HFFc6 (cell line): ENCODE data around the gene PIAS4. TPM values are rescaled to one million over a fixed set of nuclear protein-coding genes. Genes with fewer than 3 reads are reported as not detected.

ENCODE experiments used
- DNase-seq: peaks from one replicate; pipeline ENCODE4 v3.0.0-alpha.2; 2018
- H3K27ac Mint-ChIP-seq: 2 replicates; pipeline ENCODE4 v1.8.0; 2020; ENCODE audit warnings: mild to moderate bottlenecking, mixed read lengths
- H3K27me3 Mint-ChIP-seq: 2 replicates; pipeline ENCODE4 v1.8.0; 2021; ENCODE audit warnings: mild to moderate bottlenecking, moderate library complexity, mixed read lengths; ENCODE audit not compliant: insufficient read depth
- H3K36me3 Mint-ChIP-seq: 2 replicates; pipeline ENCODE4 v1.8.0; 2021; ENCODE audit warnings: low read depth, mixed read lengths
- H3K4me1 Mint-ChIP-seq: 2 replicates; pipeline ENCODE4 v1.8.0; 2020; ENCODE audit warnings: low read depth, mixed read lengths
- H3K4me3 Mint-ChIP-seq: 2 replicates; pipeline ENCODE4 v1.8.0; 2020; ENCODE audit warnings: mild to moderate bottlenecking, moderate library complexity, mixed read lengths
- H3K9me3 Mint-ChIP-seq: 2 replicates; pipeline ENCODE4 v1.8.0; 2020; ENCODE audit warnings: mild to moderate bottlenecking, mixed read lengths
- total RNA-seq, 6 experiments: library from RNA; stranded (reverse); fragmentation: NEBNext Ultra II Directional; extraction: Animal tissue kit (Norgen Biotek cat#: 25700); gene quantifications; 2 replicates in 1 of 6; 3 replicates in 5 of 6; pipeline ENCODE4 v1.2.3, GENCODE V29; 2021
- TF ChIP-seq, protein P1 (sequence below): fragments of 200-600 bp; sonication (generic); IDR thresholded peaks from 2 replicates; pipeline ENCODE4 v1.5.0; 2021; ENCODE audit warnings: antibody characterized with exemption, mild to moderate bottlenecking

Gene PIAS4
- total RNA-seq, 6 experiments from 2014 or later: 20.0 to 26.0 (median 23.3) TPM

DNA sequence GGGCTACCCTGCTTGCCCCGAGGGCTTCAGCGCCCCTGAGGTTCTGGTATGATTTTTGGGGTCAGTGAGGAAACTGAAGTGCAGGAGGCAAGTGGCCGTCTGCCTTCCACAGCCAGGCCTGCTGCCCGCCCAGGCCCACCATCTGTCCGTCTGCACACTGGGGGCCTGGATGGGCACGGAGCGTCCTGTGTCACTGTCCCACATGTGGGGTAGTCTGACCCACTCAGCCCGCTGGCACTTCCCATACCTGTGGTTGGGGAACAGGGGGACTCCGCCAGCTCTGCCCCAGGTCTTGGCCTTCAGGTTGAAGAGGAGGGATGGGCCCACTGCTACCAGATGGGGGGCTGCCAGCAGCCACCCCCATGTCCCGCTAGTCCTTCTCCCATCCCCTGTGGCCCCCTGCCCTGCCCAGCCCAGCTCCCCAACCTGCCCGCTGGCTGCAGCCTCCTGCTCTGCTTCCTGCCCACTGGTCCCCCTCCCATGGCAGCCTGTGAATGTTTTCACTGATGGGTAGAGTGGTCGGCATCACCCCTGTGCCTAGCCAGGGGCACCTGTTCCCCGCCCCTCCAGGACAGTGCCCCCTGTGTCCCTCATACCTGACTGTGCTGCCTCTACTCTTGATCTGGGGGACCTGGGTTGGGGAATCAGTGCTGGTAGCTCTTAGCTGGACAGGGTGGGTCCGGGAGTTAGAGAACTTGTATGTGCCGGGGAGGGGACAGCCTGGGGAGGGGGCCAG, 9.5 kb downstream of the PIAS4 start:
- H3K4me1 Mint-ChIP-seq: no peaks in the 10 kb centered on the region
- peaks cover 7% of the 10 kb centered on the region for H3K27me3 Mint-ChIP-seq
- no peak overlapping the region for H3K4me3 Mint-ChIP-seq

DNA sequence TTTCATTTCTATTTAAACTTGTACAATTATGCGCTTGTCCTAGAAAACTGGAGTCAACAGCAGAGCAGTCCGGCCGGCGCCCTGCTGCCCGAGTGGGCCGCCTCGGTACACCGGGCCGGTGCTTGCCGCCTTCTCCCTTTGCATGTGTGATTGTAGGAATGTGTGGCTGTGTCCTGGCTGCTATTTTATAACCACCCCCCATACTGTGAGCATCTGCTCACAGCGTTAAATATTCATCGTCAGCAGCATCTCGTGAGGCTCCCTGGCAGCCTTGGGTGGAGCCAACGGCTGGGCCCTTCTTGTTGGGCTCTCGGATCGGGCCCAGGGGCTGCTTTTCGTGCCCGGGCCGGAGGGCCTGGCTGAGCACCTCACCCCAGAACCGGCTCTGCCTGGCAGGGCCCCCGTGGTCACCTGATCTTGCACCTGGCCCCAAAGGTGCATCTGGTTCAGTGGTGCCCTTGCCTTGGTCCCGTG, 10.6 kb downstream of the PIAS4 start:
- Mint-ChIP-seq H3K27me3 (peaks cover 6% of the 10 kb centered on the region), H3K4me1 (no peaks in the 10 kb centered on the region), H3K27ac (no peak overlapping the region; the same call in 1 of the 2 replicates), H3K36me3 (no peaks in the 10 kb centered on the region; the same call in 1 of the 2 replicates), H3K9me3 (no peaks in the 10 kb centered on the region), H3K4me3 (no peak overlapping the region)
- TF ChIP-seq, protein P1, sequence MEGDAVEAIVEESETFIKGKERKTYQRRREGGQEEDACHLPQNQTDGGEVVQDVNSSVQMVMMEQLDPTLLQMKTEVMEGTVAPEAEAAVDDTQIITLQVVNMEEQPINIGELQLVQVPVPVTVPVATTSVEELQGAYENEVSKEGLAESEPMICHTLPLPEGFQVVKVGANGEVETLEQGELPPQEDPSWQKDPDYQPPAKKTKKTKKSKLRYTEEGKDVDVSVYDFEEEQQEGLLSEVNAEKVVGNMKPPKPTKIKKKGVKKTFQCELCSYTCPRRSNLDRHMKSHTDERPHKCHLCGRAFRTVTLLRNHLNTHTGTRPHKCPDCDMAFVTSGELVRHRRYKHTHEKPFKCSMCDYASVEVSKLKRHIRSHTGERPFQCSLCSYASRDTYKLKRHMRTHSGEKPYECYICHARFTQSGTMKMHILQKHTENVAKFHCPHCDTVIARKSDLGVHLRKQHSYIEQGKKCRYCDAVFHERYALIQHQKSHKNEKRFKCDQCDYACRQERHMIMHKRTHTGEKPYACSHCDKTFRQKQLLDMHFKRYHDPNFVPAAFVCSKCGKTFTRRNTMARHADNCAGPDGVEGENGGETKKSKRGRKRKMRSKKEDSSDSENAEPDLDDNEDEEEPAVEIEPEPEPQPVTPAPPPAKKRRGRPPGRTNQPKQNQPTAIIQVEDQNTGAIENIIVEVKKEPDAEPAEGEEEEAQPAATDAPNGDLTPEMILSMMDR: no peak
- no peak for DNase-seq

More for the DNA sequence above, 9.5 kb downstream of the PIAS4 start:
- Mint-ChIP-seq H3K27ac (no peak overlapping the region), H3K9me3 (no peaks in the 10 kb centered on the region), H3K36me3 (no peaks in the 10 kb centered on the region; the same call in 1 of the 2 replicates)
- TF ChIP-seq, protein P1: no peak
- no peak for DNase-seq

DNA sequence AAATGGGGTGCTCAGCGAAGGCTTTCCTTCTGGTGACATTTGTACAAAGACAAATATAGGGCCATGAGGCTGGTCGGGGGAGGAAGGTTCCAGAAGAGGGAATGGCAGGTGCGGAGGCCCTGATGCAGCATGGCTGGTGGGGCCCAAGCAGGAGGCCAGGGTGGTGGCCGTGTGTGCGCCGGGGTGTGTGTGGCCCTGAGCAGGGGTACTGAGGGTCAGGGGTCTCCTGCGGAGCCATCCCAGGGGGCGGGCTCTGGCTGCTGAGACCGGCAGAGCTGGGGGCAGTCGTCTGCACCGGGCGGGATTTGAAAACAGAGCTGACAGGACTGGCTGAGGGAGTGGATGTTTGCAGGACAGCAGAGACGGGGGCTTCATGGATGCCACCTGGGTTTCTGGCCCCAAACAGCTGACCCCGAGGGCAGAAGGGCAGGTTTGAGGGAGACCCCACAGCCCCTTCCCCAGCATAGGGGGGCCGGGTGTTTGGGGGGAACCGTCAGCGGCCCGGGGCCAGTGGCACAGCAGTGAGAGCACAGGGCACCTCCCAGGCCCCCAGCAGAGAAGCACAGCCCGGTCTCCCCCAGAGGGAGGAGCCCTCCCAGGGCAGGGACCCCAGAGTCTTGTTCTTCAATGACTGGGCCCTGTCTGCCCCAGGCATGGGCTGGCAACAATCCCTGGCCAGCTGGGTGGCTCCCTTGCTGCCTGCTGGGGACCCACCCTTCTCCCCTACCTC, 11.4 kb downstream of the PIAS4 start:
- H3K9me3 Mint-ChIP-seq: no peaks in the 10 kb centered on the region
- DNase-seq: no peak
- no peaks in the 10 kb centered on the region for H3K4me1 Mint-ChIP-seq
- H3K4me3 Mint-ChIP-seq: no peak overlapping the region
- no peak overlapping the region for H3K27ac Mint-ChIP-seq
- no peaks in the 10 kb centered on the region; the same call in 1 of the 2 replicates for H3K36me3 Mint-ChIP-seq
- TF ChIP-seq, protein P1: no peak
- H3K27me3 Mint-ChIP-seq: peaks cover 5% of the 10 kb centered on the region; the same call in 1 of the 2 replicates

DNA sequence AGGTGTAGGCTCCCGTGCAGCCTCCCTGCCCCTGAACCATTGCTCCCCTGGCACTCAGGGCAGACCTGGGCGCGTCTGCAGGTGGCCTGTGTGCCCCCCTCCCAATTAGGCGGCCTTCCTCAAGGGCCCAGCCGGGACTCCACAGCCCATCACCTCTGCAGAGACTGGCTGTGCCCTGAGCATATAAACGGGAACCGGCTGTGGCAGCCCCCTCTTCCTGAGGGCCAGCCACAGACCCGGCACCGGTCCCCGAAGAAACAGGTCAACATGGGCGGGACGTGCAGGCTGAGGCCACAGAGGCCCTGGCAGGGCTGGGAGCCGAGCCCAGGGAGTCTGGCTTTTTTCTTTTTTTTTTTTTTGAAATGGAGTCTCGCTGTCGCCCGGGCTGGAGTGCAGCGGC, 12.0 kb downstream of the PIAS4 start:
- peaks cover 8% of the 10 kb centered on the region for H3K27me3 Mint-ChIP-seq

More for the DNA sequence above, 12.0 kb downstream of the PIAS4 start:
- Mint-ChIP-seq H3K4me3 (no peak overlapping the region), H3K9me3 (no peaks in the 10 kb centered on the region), H3K27ac (no peak overlapping the region), H3K4me1 (no peaks in the 10 kb centered on the region), H3K36me3 (peaks cover 3% of the 10 kb centered on the region; the same call in 1 of the 2 replicates)
- no peak for DNase-seq
- TF ChIP-seq, protein P1: no peak
